ENCODE measurements around the gene EPHA6.

EPHA6 gene

GRCh38 chr3:97485206-97485605, 670.8 kb downstream of the EPHA6 start:
- TF ChIP-seq, protein P1, sequence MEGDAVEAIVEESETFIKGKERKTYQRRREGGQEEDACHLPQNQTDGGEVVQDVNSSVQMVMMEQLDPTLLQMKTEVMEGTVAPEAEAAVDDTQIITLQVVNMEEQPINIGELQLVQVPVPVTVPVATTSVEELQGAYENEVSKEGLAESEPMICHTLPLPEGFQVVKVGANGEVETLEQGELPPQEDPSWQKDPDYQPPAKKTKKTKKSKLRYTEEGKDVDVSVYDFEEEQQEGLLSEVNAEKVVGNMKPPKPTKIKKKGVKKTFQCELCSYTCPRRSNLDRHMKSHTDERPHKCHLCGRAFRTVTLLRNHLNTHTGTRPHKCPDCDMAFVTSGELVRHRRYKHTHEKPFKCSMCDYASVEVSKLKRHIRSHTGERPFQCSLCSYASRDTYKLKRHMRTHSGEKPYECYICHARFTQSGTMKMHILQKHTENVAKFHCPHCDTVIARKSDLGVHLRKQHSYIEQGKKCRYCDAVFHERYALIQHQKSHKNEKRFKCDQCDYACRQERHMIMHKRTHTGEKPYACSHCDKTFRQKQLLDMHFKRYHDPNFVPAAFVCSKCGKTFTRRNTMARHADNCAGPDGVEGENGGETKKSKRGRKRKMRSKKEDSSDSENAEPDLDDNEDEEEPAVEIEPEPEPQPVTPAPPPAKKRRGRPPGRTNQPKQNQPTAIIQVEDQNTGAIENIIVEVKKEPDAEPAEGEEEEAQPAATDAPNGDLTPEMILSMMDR (IDR thresholded peaks at IDR 0.05; ENCODE audit: unreplicated experiment in 3 of 3), result no peak
- no peak overlapping the region for H3K4me3 Mint-ChIP-seq
- H3K27ac Mint-ChIP-seq, result no peak overlapping the region

GRCh38 chr3:97487587-97487986, 673.2 kb downstream of the EPHA6 start:
- Mint-ChIP-seq H3K27me3 (ENCODE audit: low read depth) (no peaks in the 10 kb centered on the region), H3K4me3 (no peak overlapping the region), H3K9me3 (no peaks in the 10 kb centered on the region), H3K27ac (no peak overlapping the region), H3K4me1 (peaks cover 5% of the 10 kb centered on the region), H3K36me3 (ENCODE audit: low read depth) (no peaks in the 10 kb centered on the region)
- TF ChIP-seq, protein P1 (IDR thresholded peaks at IDR 0.05; ENCODE audit: unreplicated experiment in 3 of 3), result no peak

More at GRCh38 chr3:97485206-97485605, 670.8 kb downstream of the EPHA6 start:
- Mint-ChIP-seq H3K9me3 (no peaks in the 10 kb centered on the region), H3K27me3 (ENCODE audit: low read depth) (no peaks in the 10 kb centered on the region), H3K4me1 (peaks cover 5% of the 10 kb centered on the region), H3K36me3 (ENCODE audit: low read depth) (no peaks in the 10 kb centered on the region)

DNA sequence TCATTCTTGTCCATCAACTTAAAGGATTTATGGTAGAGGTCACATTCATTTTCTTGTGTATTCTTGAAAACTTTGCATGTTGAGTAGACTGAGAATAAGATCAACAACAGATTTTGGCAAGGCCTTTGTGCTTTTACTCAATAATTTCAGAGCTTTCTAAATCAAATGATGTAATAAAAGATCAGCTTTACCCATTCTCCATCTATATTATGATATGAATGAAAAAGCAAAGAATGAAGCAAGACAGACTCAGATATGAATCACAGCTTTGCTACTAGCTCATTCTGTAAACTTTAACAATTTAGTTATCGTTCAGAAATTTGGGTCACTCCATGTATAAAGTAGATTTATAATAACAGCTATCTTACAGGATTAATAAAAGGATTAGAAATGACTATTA, 674.3 kb downstream of the EPHA6 start:
- Mint-ChIP-seq H3K4me1 (peaks cover 5% of the 10 kb centered on the region), H3K27ac (no peak overlapping the region), H3K9me3 (no peaks in the 10 kb centered on the region), H3K4me3 (no peak overlapping the region), H3K36me3 (ENCODE audit: low read depth) (no peaks in the 10 kb centered on the region), H3K27me3 (ENCODE audit: low read depth) (no peaks in the 10 kb centered on the region)
- TF ChIP-seq, protein P1 (IDR thresholded peaks at IDR 0.05; ENCODE audit: unreplicated experiment in 3 of 3), result no peak

DNA sequence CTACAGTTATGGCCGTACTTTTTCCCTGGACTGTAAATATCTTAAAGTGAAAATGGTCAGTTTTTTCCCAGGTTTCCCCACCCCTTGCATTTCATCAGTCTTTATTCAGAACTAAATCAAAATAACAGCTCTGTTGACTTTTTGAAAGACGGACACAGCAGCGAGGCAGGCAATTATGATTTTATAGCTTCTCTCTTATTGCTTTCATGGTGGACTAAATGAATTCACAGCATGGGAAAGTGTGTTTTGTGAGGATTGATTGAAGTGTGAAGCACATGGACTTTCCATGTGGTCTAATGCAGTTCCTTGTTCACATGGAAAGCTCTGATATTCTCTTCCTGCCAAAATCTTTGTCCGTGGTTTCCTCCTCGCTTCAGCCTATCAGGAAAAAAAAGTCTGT, 681.5 kb downstream of the EPHA6 start:
- H3K27ac Mint-ChIP-seq, result no peak overlapping the region

GRCh38 chr3:97497138-97497537, 682.7 kb downstream of the EPHA6 start:
- TF ChIP-seq, protein P1 (IDR thresholded peaks at IDR 0.05; ENCODE audit: unreplicated experiment in 3 of 3), result no peak
- Mint-ChIP-seq H3K27ac (no peak overlapping the region), H3K27me3 (ENCODE audit: low read depth) (no peaks in the 10 kb centered on the region), H3K4me1 (no peaks in the 10 kb centered on the region), H3K36me3 (ENCODE audit: low read depth) (no peaks in the 10 kb centered on the region), H3K4me3 (no peak overlapping the region), H3K9me3 (peaks cover 4% of the 10 kb centered on the region)

More for the DNA sequence above, 681.5 kb downstream of the EPHA6 start:
- TF ChIP-seq, protein P1 (IDR thresholded peaks at IDR 0.05; ENCODE audit: unreplicated experiment in 3 of 3), result no peak
- no peaks in the 10 kb centered on the region for H3K9me3 Mint-ChIP-seq
- no peaks in the 10 kb centered on the region for H3K4me1 Mint-ChIP-seq
- H3K36me3 Mint-ChIP-seq (ENCODE audit: low read depth), result no peaks in the 10 kb centered on the region
- H3K4me3 Mint-ChIP-seq, result no peak overlapping the region
- H3K27me3 Mint-ChIP-seq (ENCODE audit: low read depth), result no peaks in the 10 kb centered on the region

DNA sequence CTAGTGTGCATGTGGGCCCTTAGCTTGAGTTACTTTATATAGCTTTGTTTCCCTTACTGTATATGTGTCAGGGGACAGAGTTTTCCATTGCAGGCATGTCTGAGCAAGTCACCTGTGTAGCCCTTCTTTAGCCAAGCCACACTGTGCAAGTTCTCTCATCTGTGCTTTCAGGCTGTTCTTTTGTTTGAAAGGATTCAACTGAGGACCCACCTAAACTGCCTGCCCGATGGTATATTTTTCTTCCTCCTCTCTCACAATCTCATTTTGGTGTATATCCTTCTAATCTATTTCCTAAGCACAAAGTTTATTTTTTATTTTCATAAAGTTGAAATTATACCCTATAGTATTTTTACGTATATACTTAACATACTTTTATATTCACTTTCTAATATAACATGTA, 690.1 kb downstream of the EPHA6 start:
- Mint-ChIP-seq H3K4me1 (no peaks in the 10 kb centered on the region), H3K27ac (no peak overlapping the region), H3K4me3 (no peak overlapping the region), H3K36me3 (ENCODE audit: low read depth) (peaks cover 3% of the 10 kb centered on the region), H3K27me3 (ENCODE audit: low read depth) (no peaks in the 10 kb centered on the region), H3K9me3 (peaks cover 43% of the 10 kb centered on the region)
- TF ChIP-seq, protein P1 (IDR thresholded peaks at IDR 0.05; ENCODE audit: unreplicated experiment in 3 of 3), result no peak
